Neural cell (in vitro differentiated cells): ENCODE results near the gene CPM. TPM values are rescaled to one million over a fixed set of nuclear protein-coding genes. Genes with fewer than 3 reads are reported as not detected.

Experiments
- H2AFZ ChIP-seq: fragments of 200-600, 300-800 bp; sonication (generic), shearing (Covaris generic); 2 replicates; pipeline ENCODE4 v1.6.0; 2014; ENCODE audit warnings: low read depth, mild to moderate bottlenecking, antibody characterized with exemption, low read length, moderate library complexity
- H3F3A ChIP-seq: fragments of 200-600 bp; shearing (Covaris generic); 2 replicates; pipeline ENCODE4 v1.6.1; 2016; ENCODE audit warnings: mild to moderate bottlenecking, moderate library complexity, mixed read lengths, antibody characterized with exemption, low read length; ENCODE audit not compliant: insufficient read depth, poor library complexity, severe bottlenecking
- H3K27ac ChIP-seq: fragments of 200-600, 300-800 bp; sonication (generic), shearing (Covaris generic); 2 replicates; pipeline ENCODE4 v1.5.1; 2014; ENCODE audit warnings: mild to moderate bottlenecking, low read length, moderate library complexity
- H3K27me3 ChIP-seq: fragments of 300-800, 200-600 bp; sonication (generic), shearing (Covaris generic); 2 replicates; pipeline ENCODE4 v1.6.0; 2014; ENCODE audit warnings: mild to moderate bottlenecking, low read depth, low read length, moderate library complexity; ENCODE audit not compliant: insufficient read depth
- H3K36me3 ChIP-seq: fragments of 300-800, 200-600 bp; sonication (generic), shearing (Covaris generic); 2 replicates; pipeline ENCODE4 v1.5.1; 2014; ENCODE audit warnings: mild to moderate bottlenecking, antibody characterized with exemption, low read length, moderate library complexity; ENCODE audit not compliant: insufficient read depth
- H3K4me2 ChIP-seq: fragments of 300-800, 200-600 bp; sonication (generic), shearing (Covaris generic); 2 replicates; pipeline ENCODE4 v1.6.0; 2014; ENCODE audit warnings: mild to moderate bottlenecking, low read length
- H3K4me3 ChIP-seq: fragments of 300-800, 200-600 bp; sonication (generic), shearing (Covaris generic); 2 replicates; pipeline ENCODE4 v1.5.1; 2014; ENCODE audit warnings: mild to moderate bottlenecking, low read length, moderate library complexity
- H3K79me2 ChIP-seq: fragments of 200-600 bp; shearing (Covaris generic); replicated peaks from 2 replicates; pipeline ENCODE4 v1.6.0; 2014; ENCODE audit warnings: mild to moderate bottlenecking, low read length, moderate library complexity; ENCODE audit not compliant: insufficient read depth
- H3K9ac ChIP-seq: fragments of 300-800, 200-600 bp; sonication (generic), shearing (Covaris generic); 2 replicates; pipeline ENCODE4 v1.6.1; 2016; ENCODE audit warnings: mild to moderate bottlenecking, low read length, mixed read lengths
- H3K9me2 ChIP-seq: fragments of 200-600 bp; shearing (Covaris generic); 2 replicates; pipeline ENCODE4 v1.6.1; 2016; ENCODE audit warnings: mild to moderate bottlenecking, low read length, mixed read lengths; ENCODE audit not compliant: insufficient read depth
- H3K9me3 ChIP-seq: fragments of 200-600, 300-800 bp; sonication (generic), shearing (Covaris generic); 2 replicates; pipeline ENCODE4 v1.6.1; 2016; ENCODE audit warnings: mild to moderate bottlenecking, mixed run types, low read length, moderate library complexity, mixed read lengths
- H4K20me1 ChIP-seq: fragments of 200-600 bp; shearing (Covaris generic); 2 replicates; pipeline ENCODE4 v1.6.1; 2016; ENCODE audit warnings: mild to moderate bottlenecking, mixed run types; ENCODE audit not compliant: insufficient read depth
- EP300 ChIP-seq: fragments of 450-650 bp; conservative IDR thresholded peaks from 2 replicates; pipeline ENCODE4 v1.6.1; 2014; ENCODE audit warnings: antibody characterized with exemption, mild to moderate bottlenecking, moderate library complexity; ENCODE audit not compliant: poor library complexity, severe bottlenecking
- EZH2 ChIP-seq: fragments of 200-600, 300-800 bp; shearing (Covaris generic), sonication (generic); IDR thresholded peaks from 2 replicates; pipeline ENCODE4 v1.6.1; 2014; ENCODE audit warnings: antibody characterized with exemption, low read length, borderline replicate concordance, mild to moderate bottlenecking; ENCODE audit not compliant: insufficient read depth, poor library complexity, severe bottlenecking
- MXI1 ChIP-seq: fragments of 450-650 bp; conservative IDR thresholded peaks from 2 replicates; pipeline ENCODE4 v1.6.1; 2014; ENCODE audit warnings: antibody characterized with exemption, mild to moderate bottlenecking; ENCODE audit not compliant: poor library complexity, severe bottlenecking
- POLR2AphosphoS5 ChIP-seq: IDR thresholded peaks from 2 replicates; pipeline ENCODE4 v1.6.1; 2012
- RAD21 ChIP-seq: fragments of 450-650 bp; conservative IDR thresholded peaks from 2 replicates; pipeline ENCODE4 v1.6.1; 2014; ENCODE audit warnings: antibody characterized with exemption, mild to moderate bottlenecking, moderate library complexity
- SMC3 ChIP-seq: fragments of 450-650 bp; conservative IDR thresholded peaks from 2 replicates; pipeline ENCODE4 v1.6.1; 2014; ENCODE audit warnings: antibody characterized with exemption, mild to moderate bottlenecking, moderate library complexity; ENCODE audit not compliant: poor library complexity
- TAF1 ChIP-seq: IDR thresholded peaks from 2 replicates; pipeline ENCODE4 v1.6.1; 2012; ENCODE audit warnings: low read depth
- polyA plus RNA-seq: library from polyadenylated mRNA; depleted of rRNA; stranded (reverse); fragments of >200 nt; gene quantifications from 2 replicates; pipeline ENCODE4 v1.2.3, GENCODE V29; 2014
- TF ChIP-seq, protein P1 (sequence below): fragments of 450-650 bp; IDR thresholded peaks from 2 replicates; pipeline ENCODE4 v1.5.1; 2014; ENCODE audit warnings: antibody characterized with exemption, mild to moderate bottlenecking, moderate library complexity; ENCODE audit not compliant: poor library complexity, severe bottlenecking
- TF ChIP-seq, protein P2 (sequence below): IDR thresholded peaks from 2 replicates; pipeline ENCODE4 v1.6.1; 2012; ENCODE audit warnings: borderline replicate concordance

Gene CPM
- polyA plus RNA-seq, 1 donor from 2014 or later, result not detected

DNA sequence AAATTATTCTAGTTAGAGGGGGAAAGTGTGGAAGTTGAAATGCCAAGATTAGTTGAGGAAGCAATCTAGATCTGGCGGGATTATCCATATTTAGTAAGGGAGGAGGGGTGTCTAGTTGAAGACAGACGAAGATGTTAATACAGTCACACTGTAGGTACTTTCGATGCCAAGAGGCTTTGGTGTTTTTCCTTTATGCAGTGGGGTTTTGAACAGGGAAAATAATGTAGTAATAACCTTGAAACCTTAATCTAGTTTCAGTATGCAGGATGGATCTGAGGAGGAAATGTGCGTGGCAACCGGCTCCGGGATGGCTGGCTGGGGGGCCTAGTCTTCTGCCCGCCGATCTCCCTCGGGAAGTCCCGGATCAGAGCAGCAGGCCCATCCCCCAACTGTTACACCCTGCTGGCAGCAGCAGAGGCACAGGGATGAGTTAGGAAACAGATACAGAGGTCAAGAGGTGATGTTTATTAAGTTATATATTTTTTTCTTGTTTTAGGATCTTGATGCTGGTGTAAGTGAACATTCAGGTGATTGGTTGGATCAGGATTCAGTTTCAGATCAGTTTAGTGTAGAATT is 97.5 kb downstream of the CPM start:
- Histone ChIP-seq H3K9me3 (no peaks in the 10 kb centered on the region), H3K27ac (no peak overlapping the region), H2AFZ (no peak overlapping the region), H3K4me2 (no peak overlapping the region), H4K20me1 (no peaks in the 10 kb centered on the region), H3F3A (no peaks in the 10 kb centered on the region), H3K36me3 (peaks cover 13% of the 10 kb centered on the region), H3K9ac (no peak overlapping the region), H3K79me2 (no peaks in the 10 kb centered on the region), H3K27me3 (no peaks in the 10 kb centered on the region), H3K9me2 (no peaks in the 10 kb centered on the region), H3K4me3 (no peak overlapping the region)
- TF ChIP-seq POLR2AphosphoS5 (no peak), MXI1 (no peak), TAF1 (no peak), RAD21 (no peak), SMC3 (no peak), EZH2 (no peak), EP300 (no peak)
- TF ChIP-seq, protein P1, sequence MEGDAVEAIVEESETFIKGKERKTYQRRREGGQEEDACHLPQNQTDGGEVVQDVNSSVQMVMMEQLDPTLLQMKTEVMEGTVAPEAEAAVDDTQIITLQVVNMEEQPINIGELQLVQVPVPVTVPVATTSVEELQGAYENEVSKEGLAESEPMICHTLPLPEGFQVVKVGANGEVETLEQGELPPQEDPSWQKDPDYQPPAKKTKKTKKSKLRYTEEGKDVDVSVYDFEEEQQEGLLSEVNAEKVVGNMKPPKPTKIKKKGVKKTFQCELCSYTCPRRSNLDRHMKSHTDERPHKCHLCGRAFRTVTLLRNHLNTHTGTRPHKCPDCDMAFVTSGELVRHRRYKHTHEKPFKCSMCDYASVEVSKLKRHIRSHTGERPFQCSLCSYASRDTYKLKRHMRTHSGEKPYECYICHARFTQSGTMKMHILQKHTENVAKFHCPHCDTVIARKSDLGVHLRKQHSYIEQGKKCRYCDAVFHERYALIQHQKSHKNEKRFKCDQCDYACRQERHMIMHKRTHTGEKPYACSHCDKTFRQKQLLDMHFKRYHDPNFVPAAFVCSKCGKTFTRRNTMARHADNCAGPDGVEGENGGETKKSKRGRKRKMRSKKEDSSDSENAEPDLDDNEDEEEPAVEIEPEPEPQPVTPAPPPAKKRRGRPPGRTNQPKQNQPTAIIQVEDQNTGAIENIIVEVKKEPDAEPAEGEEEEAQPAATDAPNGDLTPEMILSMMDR, result no peak
- TF ChIP-seq, protein P2, sequence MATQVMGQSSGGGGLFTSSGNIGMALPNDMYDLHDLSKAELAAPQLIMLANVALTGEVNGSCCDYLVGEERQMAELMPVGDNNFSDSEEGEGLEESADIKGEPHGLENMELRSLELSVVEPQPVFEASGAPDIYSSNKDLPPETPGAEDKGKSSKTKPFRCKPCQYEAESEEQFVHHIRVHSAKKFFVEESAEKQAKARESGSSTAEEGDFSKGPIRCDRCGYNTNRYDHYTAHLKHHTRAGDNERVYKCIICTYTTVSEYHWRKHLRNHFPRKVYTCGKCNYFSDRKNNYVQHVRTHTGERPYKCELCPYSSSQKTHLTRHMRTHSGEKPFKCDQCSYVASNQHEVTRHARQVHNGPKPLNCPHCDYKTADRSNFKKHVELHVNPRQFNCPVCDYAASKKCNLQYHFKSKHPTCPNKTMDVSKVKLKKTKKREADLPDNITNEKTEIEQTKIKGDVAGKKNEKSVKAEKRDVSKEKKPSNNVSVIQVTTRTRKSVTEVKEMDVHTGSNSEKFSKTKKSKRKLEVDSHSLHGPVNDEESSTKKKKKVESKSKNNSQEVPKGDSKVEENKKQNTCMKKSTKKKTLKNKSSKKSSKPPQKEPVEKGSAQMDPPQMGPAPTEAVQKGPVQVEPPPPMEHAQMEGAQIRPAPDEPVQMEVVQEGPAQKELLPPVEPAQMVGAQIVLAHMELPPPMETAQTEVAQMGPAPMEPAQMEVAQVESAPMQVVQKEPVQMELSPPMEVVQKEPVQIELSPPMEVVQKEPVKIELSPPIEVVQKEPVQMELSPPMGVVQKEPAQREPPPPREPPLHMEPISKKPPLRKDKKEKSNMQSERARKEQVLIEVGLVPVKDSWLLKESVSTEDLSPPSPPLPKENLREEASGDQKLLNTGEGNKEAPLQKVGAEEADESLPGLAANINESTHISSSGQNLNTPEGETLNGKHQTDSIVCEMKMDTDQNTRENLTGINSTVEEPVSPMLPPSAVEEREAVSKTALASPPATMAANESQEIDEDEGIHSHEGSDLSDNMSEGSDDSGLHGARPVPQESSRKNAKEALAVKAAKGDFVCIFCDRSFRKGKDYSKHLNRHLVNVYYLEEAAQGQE, result no peak

DNA sequence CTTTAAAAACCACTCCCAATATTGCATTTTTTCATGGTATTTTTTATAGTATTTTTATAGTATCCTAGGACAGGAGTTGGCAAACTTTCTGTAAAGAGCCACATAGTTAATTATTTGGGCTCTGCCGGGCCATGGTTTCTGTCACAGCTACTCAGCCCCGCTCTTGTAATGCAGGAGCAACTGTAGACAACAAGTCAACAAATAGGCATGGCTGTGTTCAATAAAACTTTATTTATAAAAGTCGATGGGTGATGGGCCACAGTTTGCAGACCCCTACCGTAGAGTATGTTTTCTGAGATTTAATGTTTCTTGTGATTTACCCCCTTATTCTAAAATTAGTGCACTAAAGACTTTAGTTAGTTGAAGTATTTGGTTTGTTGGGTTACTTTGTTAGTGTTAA is 99.5 kb downstream of the CPM start:
- H4K20me1 ChIP-seq, result no peaks in the 10 kb centered on the region
- H3K79me2 ChIP-seq, result no peaks in the 10 kb centered on the region

More for the DNA sequence above, 99.5 kb downstream of the CPM start:
- no peaks in the 10 kb centered on the region for H3K9me2 ChIP-seq
- no peak overlapping the region for H2AFZ ChIP-seq
- no peaks in the 10 kb centered on the region for H3K9me3 ChIP-seq
- H3K4me3 ChIP-seq, result no peak overlapping the region
- H3K27me3 ChIP-seq, result no peaks in the 10 kb centered on the region
- H3F3A ChIP-seq, result no peaks in the 10 kb centered on the region
- H3K4me2 ChIP-seq, result no peak overlapping the region
- peaks cover 6% of the 10 kb centered on the region for H3K36me3 ChIP-seq
- H3K9ac ChIP-seq, result no peak overlapping the region
- TF ChIP-seq MXI1 (no peak), EP300 (no peak)
- TF ChIP-seq, protein P2, result no peak
- TF ChIP-seq, protein P1, result no peak
- no peak overlapping the region for H3K27ac ChIP-seq
